SJCRH30 (cell line): Measurements from ENCODE around the gene UBA1. TPM values are rescaled to one million over a fixed set of nuclear protein-coding genes. Genes with fewer than 3 reads are reported as not detected.
A peak's percentile ranks its signal among the peaks of the same experiment; 100 is the strongest.

ENCODE experiments used
- DNase-seq, 2 experiments: peaks; one replicate each; pipeline ENCODE4 v3.0.0-alpha.2; 2015 to 2020
- H3K27ac ChIP-seq: fragments of 250-450 bp; sonication (Bioruptor Pico); 2 replicates; pipeline ENCODE4 v1.5.1; 2020; ENCODE audit warnings: mild to moderate bottlenecking, moderate library complexity
- H3K27me3 ChIP-seq: fragments of 250-450 bp; sonication (Bioruptor Pico); 2 replicates; pipeline ENCODE4 v1.5.1; 2020; ENCODE audit warnings: mild to moderate bottlenecking, moderate library complexity
- H3K36me3 ChIP-seq: fragments of 250-450 bp; sonication (Bioruptor Pico); 2 replicates; pipeline ENCODE4 v1.5.1; 2020; ENCODE audit warnings: mild to moderate bottlenecking, moderate library complexity
- H3K4me1 ChIP-seq: fragments of 250-450 bp; sonication (Bioruptor Pico); 2 replicates; pipeline ENCODE4 v1.5.1; 2020; ENCODE audit warnings: mild to moderate bottlenecking, moderate library complexity
- H3K4me3 ChIP-seq: fragments of 250-450 bp; sonication (Bioruptor Pico); 2 replicates; pipeline ENCODE4 v1.5.1; 2020; ENCODE audit warnings: mild to moderate bottlenecking, moderate library complexity
- H3K9me3 ChIP-seq: fragments of 250-450 bp; sonication (Bioruptor Pico); replicated peaks from 2 replicates; pipeline ENCODE4 v1.5.1; 2020; ENCODE audit warnings: mild to moderate bottlenecking, moderate library complexity
- total RNA-seq: library from RNA; depleted of rRNA; stranded (reverse); fragments of >200 nt; shearing (Covaris generic); gene quantifications from 2 replicates; pipeline ENCODE4 v1.2.3, GENCODE V29; 2014; rRNA removed

Gene UBA1
- 152 and 158 TPM in 2 replicates for total RNA-seq

GRCh38 chrX:47193475-47194193 is at the start of gene UBA1:
Gene UBA1 (plus strand): TSS chrX:47193829. CDS start chrX:47198803, 4,974 bp downstream.
- no peaks in the 10 kb centered on the region for H3K9me3 ChIP-seq
- peaks cover under 1% of the 10 kb centered on the region; the same call in 1 of the 2 replicates for H3K36me3 ChIP-seq
- H3K27ac ChIP-seq = peak within 1 kb of the TSS; percentile 91
- peak; percentile 86 to 92 for DNase-seq
- H3K4me1 ChIP-seq = no peaks in the 10 kb centered on the region; the same call in 1 of the 2 replicates
- H3K27me3 ChIP-seq = no peaks in the 10 kb centered on the region
- peak within 1 kb of the TSS; percentile 94 for H3K4me3 ChIP-seq

- Histone ChIP-seq H3K36me3 (no peaks in the 10 kb centered on the region), H3K27ac (peak overlapping the region; percentile 90), H3K4me3 (peak overlapping the region; percentile 92), H3K4me1 (no peaks in the 10 kb centered on the region), H3K27me3 (no peaks in the 10 kb centered on the region), H3K9me3 (no peaks in the 10 kb centered on the region)
- DNase-seq = peak in 1 of 2 experiments; percentile 33
These were observed 49.6 kb upstream of the UBA1 start for GRCh38 chrX:47143894-47144625.

DNA sequence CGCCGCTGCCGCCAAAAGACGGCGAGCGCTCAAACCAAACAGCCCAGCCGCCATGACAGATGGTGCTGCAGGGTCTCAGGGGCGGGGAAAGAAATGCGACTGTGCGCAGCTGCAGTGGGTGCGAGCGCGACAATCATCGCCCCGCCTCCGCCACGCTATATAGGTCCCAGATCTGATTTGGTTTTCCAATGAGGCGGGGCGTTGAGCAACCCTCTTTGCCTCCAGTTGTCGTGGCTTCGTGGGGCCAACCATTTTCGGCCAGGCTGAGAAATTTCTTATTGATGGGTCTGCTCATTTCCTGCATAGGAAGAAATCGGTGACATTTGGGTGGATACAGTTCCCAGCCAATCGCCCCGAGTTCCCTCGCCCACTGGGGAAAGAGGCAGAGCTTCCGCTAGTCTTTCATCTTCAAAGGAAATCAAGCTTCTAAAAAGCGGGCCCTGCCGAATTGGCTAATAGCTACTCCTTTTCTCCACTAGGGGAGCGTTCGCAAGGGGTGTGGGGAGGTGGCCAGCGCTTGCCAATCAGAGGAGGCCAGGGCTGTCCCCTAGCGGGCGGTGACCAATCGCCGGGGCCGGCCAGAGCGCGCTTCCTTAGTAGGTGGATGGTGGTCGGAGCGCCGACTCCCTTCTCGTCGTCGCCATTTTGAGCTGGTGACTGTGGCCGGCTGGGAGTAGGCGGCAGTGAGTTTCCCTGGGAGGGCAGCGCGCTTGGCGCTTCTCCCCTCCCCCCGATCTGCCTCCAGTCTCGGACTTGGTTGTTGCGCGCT is 48.8 kb upstream of the UBA1 start, which contains the start of the genes NDUFB11 and RBM10:
NDUFB11 (minus strand) TSS at position 77 of the 769 bp plus-strand sequence; CDS start at position 54, 23 bp downstream.
RBM10 (plus strand) TSS at position 596 of the 769 bp plus-strand sequence. CDS start 2,261 bp downstream, outside the sequence.
- Histone ChIP-seq H3K36me3 (no peaks in the 10 kb centered on the region), H3K27ac (peak within 1 kb of the TSS; percentile 90), H3K27me3 (no peaks in the 10 kb centered on the region), H3K4me1 (no peaks in the 10 kb centered on the region), H3K9me3 (no peaks in the 10 kb centered on the region), H3K4me3 (peak within 1 kb of the TSS; percentile 92)
- peak; percentile 90 to 91 for DNase-seq

DNA sequence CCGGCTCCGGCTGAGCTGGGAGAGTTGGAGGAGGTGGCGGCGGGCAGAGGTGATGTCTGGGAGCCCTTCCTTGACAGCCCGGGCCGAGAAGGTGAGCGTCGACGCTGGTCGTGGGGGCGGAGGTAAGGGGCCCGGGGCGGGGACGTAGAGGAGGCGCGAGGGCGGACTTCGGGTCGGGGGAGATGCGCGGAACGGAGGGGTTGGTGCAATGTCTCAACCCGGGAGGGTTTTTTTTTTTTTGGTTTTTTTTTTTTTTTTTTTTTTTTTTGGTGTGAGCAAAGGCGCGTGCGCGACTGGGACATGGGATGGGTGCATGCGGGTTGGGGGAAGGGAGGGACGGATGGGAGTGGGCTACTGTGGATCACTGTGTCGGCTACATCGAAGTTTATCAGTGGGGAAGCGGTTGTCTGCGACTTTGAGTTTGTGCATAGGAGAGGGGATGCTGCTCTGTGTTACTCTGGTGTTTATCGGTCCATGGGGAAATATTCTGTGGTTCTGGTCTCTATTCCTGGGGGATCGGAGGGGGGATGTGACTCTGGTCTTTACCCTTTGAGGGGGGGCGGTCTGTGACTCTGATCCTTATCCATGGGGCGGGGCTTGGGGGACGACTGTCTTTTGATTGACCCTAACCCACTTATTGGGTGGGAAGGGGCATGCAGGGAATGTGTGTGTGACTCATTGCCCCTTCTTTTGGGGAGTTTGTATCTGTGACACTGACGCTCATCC is 48.1 kb upstream of the UBA1 start:
- H3K27me3 ChIP-seq = no peaks in the 10 kb centered on the region
- no peaks in the 10 kb centered on the region for H3K4me1 ChIP-seq
- peak overlapping the region; percentile 90 for H3K27ac ChIP-seq
- no peaks in the 10 kb centered on the region for H3K9me3 ChIP-seq
- no peaks in the 10 kb centered on the region for H3K36me3 ChIP-seq
- DNase-seq = peak; percentile 11 to 13
- H3K4me3 ChIP-seq = peak overlapping the region; percentile 92

- DNase-seq = peak; percentile 59 to 65
- Histone ChIP-seq H3K4me3 (peak overlapping the region; percentile 92), H3K36me3 (no peaks in the 10 kb centered on the region), H3K27ac (no peak overlapping the region), H3K4me1 (no peaks in the 10 kb centered on the region), H3K27me3 (no peaks in the 10 kb centered on the region), H3K9me3 (no peaks in the 10 kb centered on the region)
These were observed 47.3 kb upstream of the UBA1 start for GRCh38 chrX:47146121-47146935.

DNA sequence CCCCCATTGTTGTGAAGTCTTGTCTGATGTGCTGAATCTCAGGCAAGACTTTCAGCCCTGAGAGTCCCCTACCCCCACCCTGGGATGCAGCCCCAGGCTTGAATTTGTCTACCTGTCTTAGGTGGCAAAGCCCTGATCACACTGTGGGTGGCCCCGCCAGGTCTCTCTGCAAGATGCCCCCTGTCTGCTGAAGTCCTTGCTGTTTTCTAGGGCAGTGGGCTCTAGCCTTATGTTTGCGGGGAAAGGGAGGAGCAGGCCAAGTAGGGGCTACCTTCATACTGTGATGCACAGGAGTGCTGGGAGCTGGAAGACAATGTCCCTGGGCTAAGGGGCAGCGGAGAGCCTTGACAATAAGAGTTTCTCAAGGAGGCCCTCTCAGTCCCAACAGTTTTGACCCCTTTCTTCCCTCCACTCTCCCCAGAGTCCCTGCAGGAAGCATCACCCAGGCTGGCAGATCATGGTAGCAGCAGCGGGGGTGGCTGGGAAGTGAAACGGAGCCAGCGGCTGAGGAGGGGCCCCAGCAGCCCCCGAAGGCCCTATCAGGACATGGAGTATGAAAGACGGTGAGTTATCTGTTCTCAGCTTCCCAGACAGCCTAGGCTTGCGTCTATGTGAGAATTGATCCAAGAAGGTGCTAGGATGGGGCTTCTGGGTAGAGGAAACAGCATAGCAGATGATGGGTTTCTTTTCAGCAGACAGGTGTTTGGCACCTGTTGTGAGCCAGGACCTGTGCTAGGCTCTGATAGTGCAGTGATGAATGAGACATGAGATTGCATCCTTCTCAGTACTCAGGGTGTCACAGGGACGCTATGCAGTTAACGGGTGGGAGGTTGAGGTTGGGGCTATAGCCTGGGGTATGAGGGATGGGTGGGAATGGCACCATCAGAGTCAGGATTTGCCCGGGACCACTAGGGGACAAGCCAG is 46.4 kb upstream of the UBA1 start:
- Histone ChIP-seq H3K9me3 (no peaks in the 10 kb centered on the region), H3K36me3 (no peaks in the 10 kb centered on the region), H3K4me1 (no peaks in the 10 kb centered on the region), H3K27ac (no peak overlapping the region), H3K27me3 (no peaks in the 10 kb centered on the region), H3K4me3 (no peak overlapping the region)
- DNase-seq = no peak

GRCh38 chrX:47148946-47149345 is 44.7 kb upstream of the UBA1 start:
- no peak for DNase-seq
- H3K27ac ChIP-seq = no peak overlapping the region
- no peak overlapping the region for H3K4me3 ChIP-seq
- H3K36me3 ChIP-seq = no peaks in the 10 kb centered on the region
- no peaks in the 10 kb centered on the region for H3K27me3 ChIP-seq
- H3K4me1 ChIP-seq = no peaks in the 10 kb centered on the region
- no peaks in the 10 kb centered on the region for H3K9me3 ChIP-seq

DNA sequence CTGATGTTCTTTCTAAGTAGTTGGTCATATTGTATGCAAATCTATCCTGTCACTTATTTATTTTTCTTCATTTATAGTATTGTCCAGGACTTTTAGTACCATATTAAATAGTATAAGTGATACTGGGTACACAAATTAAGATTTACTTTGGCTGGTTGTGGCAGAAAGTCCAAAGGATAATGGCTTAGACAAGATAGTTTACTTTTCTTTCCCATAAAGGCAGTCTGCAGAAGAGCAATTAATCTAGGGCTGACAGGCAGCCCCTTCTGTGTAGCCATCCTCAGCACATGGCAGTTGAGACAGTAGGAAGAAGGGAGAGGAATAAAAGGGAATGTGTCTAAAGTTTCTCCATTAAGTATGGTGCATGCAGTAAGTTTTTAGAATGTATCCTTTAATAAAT is 42.2 kb upstream of the UBA1 start:
- DNase-seq = no peak
- no peaks in the 10 kb centered on the region for H3K9me3 ChIP-seq
- peaks cover 6% of the 10 kb centered on the region; the same call in 1 of the 2 replicates for H3K36me3 ChIP-seq
- no peak overlapping the region for H3K27ac ChIP-seq
- no peak overlapping the region for H3K4me3 ChIP-seq
- no peaks in the 10 kb centered on the region for H3K4me1 ChIP-seq
- no peaks in the 10 kb centered on the region for H3K27me3 ChIP-seq

DNA sequence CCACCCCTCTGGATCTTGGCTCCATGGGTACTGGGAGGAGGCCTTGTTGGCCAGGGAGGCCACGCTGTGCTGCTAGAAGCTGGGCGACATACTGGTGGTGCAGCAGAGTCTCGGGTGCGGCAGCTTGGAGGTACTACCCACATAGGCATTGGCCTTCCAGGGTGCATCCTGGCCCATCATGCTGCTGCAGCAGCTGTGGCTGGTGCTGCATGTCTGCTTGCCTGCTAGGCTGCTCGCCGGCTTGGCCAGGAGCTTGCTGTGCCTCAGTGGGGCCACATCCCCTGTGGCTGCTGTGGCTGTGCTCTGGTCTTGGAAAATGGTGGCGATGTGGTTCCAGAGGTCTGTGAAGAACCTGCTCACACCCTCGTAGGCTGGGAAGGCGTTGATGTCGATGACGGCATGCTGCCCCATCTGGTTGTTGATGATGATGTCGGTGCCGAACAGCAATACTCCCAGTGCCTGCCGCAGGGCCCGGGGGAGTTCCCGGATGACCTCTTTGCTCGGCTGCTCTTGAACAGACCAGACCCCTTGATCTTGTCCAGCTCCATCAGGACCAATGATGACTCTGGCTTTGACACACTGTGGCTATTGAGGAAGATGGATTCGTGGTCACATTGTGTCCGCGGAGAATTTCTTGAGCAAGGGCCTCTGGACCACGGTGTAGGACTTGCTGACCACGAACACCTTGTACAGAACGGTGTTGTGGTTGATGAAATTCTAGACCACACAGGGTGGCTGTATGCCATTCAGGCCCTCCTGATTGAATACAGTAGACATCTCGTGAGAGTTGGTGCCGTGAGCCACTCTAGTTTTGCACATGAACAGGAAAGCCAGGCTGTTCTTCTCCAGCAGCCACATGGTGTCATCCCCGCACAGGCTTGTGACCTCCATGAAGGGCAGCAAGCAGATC is 36.8 kb upstream of the UBA1 start:
- H3K27ac ChIP-seq = no peak overlapping the region
- no peaks in the 10 kb centered on the region for H3K4me1 ChIP-seq
- H3K27me3 ChIP-seq = no peaks in the 10 kb centered on the region
- H3K4me3 ChIP-seq = no peak overlapping the region
- no peaks in the 10 kb centered on the region for H3K9me3 ChIP-seq
- DNase-seq = no peak
- H3K36me3 ChIP-seq = peaks cover 9% of the 10 kb centered on the region

DNA sequence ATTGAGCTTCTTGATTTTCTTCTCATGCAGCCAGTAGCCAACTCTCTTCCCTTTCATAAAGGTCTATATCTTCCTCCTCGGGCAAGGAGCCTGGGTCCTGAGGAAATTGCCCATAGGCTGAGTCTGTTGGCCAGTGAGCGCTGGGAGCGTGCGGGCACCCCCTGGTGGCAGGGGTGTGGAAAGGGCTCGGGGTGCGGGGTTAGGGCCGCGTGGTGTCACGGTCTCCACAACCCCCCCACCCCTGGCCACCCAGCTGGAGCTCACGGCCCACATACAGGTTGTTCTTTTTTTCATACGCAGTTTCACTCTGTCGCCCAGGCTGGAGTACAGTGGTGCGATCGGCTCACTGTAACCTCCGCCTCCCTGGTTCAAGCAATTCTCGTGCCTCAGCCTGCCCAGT is 35.5 kb upstream of the UBA1 start:
- H3K4me1 ChIP-seq = no peaks in the 10 kb centered on the region
- peaks cover 9% of the 10 kb centered on the region for H3K36me3 ChIP-seq

DNA sequence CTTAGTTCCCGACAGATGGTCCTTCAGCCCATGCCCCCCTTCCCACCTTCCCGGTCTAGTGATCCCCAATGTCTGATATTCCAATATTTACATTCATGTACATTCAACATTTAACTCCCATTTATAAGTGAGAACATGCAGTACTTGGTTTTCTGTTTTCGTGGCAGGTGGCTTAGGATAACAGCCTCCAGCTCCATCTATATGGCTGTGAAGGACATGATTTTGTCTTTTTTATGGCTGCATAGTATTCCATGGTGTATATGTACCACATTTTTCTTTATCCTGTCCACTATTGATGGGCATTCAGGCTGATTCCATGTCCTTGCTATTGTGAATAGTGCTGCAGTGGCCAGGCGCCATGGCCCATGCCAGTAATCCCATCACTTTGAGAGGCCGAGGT is 34.8 kb upstream of the UBA1 start:
- H3K9me3 ChIP-seq = no peaks in the 10 kb centered on the region

More for the DNA sequence above, 35.5 kb upstream of the UBA1 start:
- DNase-seq = no peak
- no peaks in the 10 kb centered on the region for H3K9me3 ChIP-seq
- no peaks in the 10 kb centered on the region for H3K27me3 ChIP-seq
- H3K27ac ChIP-seq = no peak overlapping the region
- no peak overlapping the region for H3K4me3 ChIP-seq

DNA sequence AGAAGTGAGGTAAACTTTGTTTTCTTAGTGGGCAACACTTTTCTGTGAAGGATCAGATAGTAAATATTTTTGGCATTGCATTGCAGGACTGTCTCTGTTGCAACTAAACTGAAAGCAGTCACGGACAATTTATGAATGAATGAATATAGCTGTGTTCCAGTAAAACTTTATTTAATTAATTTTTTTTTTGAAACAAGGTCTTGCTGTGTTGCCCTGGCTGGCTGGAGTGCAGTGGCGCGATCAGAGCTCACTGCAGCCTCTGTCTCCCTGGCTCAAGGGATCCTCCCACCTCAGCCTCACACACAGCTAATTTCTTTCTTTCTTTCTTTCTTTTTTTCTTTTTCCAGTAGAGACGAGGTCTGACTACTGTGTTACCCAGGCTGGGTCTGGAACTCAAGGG is 32.8 kb upstream of the UBA1 start:
- Histone ChIP-seq H3K4me1 (no peaks in the 10 kb centered on the region), H3K27ac (no peak overlapping the region), H3K27me3 (no peaks in the 10 kb centered on the region), H3K36me3 (peaks cover 3% of the 10 kb centered on the region; the same call in 1 of the 2 replicates), H3K4me3 (no peak overlapping the region), H3K9me3 (no peaks in the 10 kb centered on the region)
- DNase-seq = no peak

More for the DNA sequence above, 34.8 kb upstream of the UBA1 start:
- H3K4me3 ChIP-seq = no peak overlapping the region
- H3K4me1 ChIP-seq = no peaks in the 10 kb centered on the region
- H3K27me3 ChIP-seq = no peaks in the 10 kb centered on the region
- H3K27ac ChIP-seq = no peak overlapping the region
- H3K36me3 ChIP-seq = peaks cover 9% of the 10 kb centered on the region
- no peak for DNase-seq
